HCT116 (cell line): ENCODE measurements around the gene CXCL8. TPM values are rescaled to one million over a fixed set of nuclear protein-coding genes. Genes with fewer than 3 reads are reported as not detected.

ENCODE experiments used
- ATAC-seq: fragments of 200-7000 bp; cut with Tn5 transposase; 2 replicates; pipeline ENCODE4 v1.9.1; 2020; ENCODE audit warnings: mild to moderate bottlenecking, moderate library complexity
- BruUV-seq: library from RNA; stranded (reverse); fragments of 400-500 nt; replicated peaks from 2 replicates; lab custom pipeline; 2021; lab: Mats Ljungman, UMichigan
- CTCF ChIA-PET: fragments of 300-600 bp; sonication (Branson Sonifier 250); formaldehyde crosslinking; loops from one replicate; lab custom pipeline; 2021; ENCODE audit warnings: antibody characterized with exemption; lab: Charles Lee
- POLR2A ChIA-PET: fragments of 300-600, 350-600 bp; sonication (Branson Sonifier 250); formaldehyde crosslinking; loops from one replicate; lab custom pipeline; 2021; ENCODE audit warnings: antibody characterized with exemption; lab: Charles Lee
- RAD21 ChIA-PET, 2 experiments: fragments of 300-600 bp; sonication (Branson Sonifier 250); formaldehyde crosslinking; loops; one replicate each; lab custom pipeline; 2023; ENCODE audit warnings: low total read pairs in 2 of 2; ENCODE audit not compliant: uncharacterized antibody in 2 of 2, unreplicated experiment in 2 of 2, low non-redundant PET in 1 of 2; lab: Charles Lee
- DNase-seq: peaks from one replicate; pipeline ENCODE4 v3.0.0-alpha.2; 2010; ENCODE audit warnings: low read depth, low spot score
- H2AFZ ChIP-seq: fragments of 200-600 bp; shearing (Covaris generic), sonication (generic); 2 replicates; pipeline ENCODE4 v1.6.1; 2017; ENCODE audit warnings: low read depth, mixed run types, mixed read lengths, antibody characterized with exemption, low read length; ENCODE audit not compliant: poor library complexity, severe bottlenecking
- H3K27ac ChIP-seq: 2 replicates; pipeline ENCODE4 v1.5.1; 2012; ENCODE audit warnings: low read depth, low read length
- H3K27me3 ChIP-seq: fragments of 200-600 bp; sonication (generic); 2 replicates; pipeline ENCODE4 v1.6.1; 2016; ENCODE audit warnings: mixed run types, low read length, mixed read lengths; ENCODE audit not compliant: insufficient read depth
- H3K36me3 ChIP-seq, 2 experiments: fragments of 200-500 bp in 1 of 2; fragments of 200-600 bp in 1 of 2; sonication (Bioruptor generic) in 1 of 2; sonication (generic) in 1 of 2; 2 replicates each; pipeline versions ENCODE4 v1.5.1 to v1.6.1; 2014 to 2016; ENCODE audit warnings: low read length in 2 of 2, inconsistent platforms in 1 of 2, mixed read lengths in 1 of 2, mixed run types in 1 of 2; ENCODE audit not compliant: insufficient read depth in 2 of 2, control insufficient read depth in 1 of 2
- H3K4me1 ChIP-seq, 2 experiments: fragments of 200-600 bp in 1 of 2; sonication (generic) in 1 of 2; 2 replicates each; pipeline versions ENCODE4 v1.5.1 to v1.6.1; 2012 to 2017; ENCODE audit warnings: low read length in 2 of 2, inconsistent platforms in 1 of 2, mild to moderate bottlenecking in 1 of 2, mixed read lengths in 1 of 2, mixed run types in 1 of 2, moderate library complexity in 1 of 2; ENCODE audit not compliant: insufficient read depth in 2 of 2, control insufficient read depth in 1 of 2
- H3K4me2 ChIP-seq: fragments of 200-600 bp; sonication (generic); 2 replicates; pipeline ENCODE4 v1.6.1; 2017; ENCODE audit warnings: mixed run types, low read length, mixed read lengths
- H3K4me3 ChIP-seq, 2 experiments: fragments of 200-600 bp in 1 of 2; sonication (generic) in 1 of 2; replicated peaks in 1 of 2; 2 replicates each; pipeline ENCODE4 v1.5.1; 2011 to 2016; ENCODE audit warnings: low read length in 2 of 2, control low read depth in 1 of 2, low read depth in 1 of 2, mild to moderate bottlenecking in 1 of 2, mixed read lengths in 1 of 2, mixed run types in 1 of 2
- H3K79me2 ChIP-seq: fragments of 200-600 bp; sonication (generic); 2 replicates; pipeline ENCODE4 v1.6.1; 2017; ENCODE audit warnings: mild to moderate bottlenecking, mixed run types, low read length, moderate library complexity, mixed read lengths; ENCODE audit not compliant: insufficient read depth
- H3K9ac ChIP-seq: fragments of 200-600 bp; sonication (generic); 2 replicates; pipeline ENCODE4 v1.6.1; 2016; ENCODE audit warnings: low read length, mixed read lengths
- H3K9me2 ChIP-seq: fragments of 200-600 bp; sonication (generic), shearing (Covaris generic); 2 replicates; pipeline ENCODE4 v1.6.1; 2017; ENCODE audit warnings: mixed run types, mild to moderate bottlenecking, moderate library complexity; ENCODE audit not compliant: insufficient read depth
- H3K9me3 ChIP-seq, 2 experiments: fragments of 200-500 bp in 1 of 2; fragments of 200-600 bp in 1 of 2; sonication (Bioruptor generic) in 1 of 2; sonication (generic) in 1 of 2; 2 replicates each; pipeline ENCODE4 v1.6.1; 2014 to 2017; ENCODE audit warnings: low read length in 2 of 2, mixed read lengths in 2 of 2, inconsistent platforms in 1 of 2, low read depth in 1 of 2, mild to moderate bottlenecking in 1 of 2, mixed run types in 1 of 2, moderate library complexity in 1 of 2; ENCODE audit not compliant: control insufficient read depth in 1 of 2, insufficient read depth in 1 of 2
- H4K20me1 ChIP-seq: fragments of 200-600 bp; sonication (generic), shearing (Covaris generic); 2 replicates; pipeline ENCODE4 v1.6.1; 2017; ENCODE audit warnings: mixed run types, mild to moderate bottlenecking, moderate library complexity; ENCODE audit not compliant: insufficient read depth
- CEBPB ChIP-seq: IDR thresholded peaks from 2 replicates; pipeline ENCODE4 v1.6.1; 2012; ENCODE audit warnings: low read depth
- EZH2 ChIP-seq: fragments of 200-600 bp; sonication (generic); IDR thresholded peaks from 2 replicates; pipeline ENCODE4 v1.6.1; 2017; ENCODE audit warnings: antibody characterized with exemption, mixed run types
- FOSL1 ChIP-seq: IDR thresholded peaks from 2 replicates; pipeline ENCODE4 v1.6.1; 2012; ENCODE audit warnings: low read depth
- JUND ChIP-seq: IDR thresholded peaks from 2 replicates; pipeline ENCODE4 v1.6.1; 2012
- RAD21 ChIP-seq: IDR thresholded peaks from 2 replicates; pipeline ENCODE4 v1.6.1; 2012; ENCODE audit warnings: low read depth, mild to moderate bottlenecking
- SP1 ChIP-seq: IDR thresholded peaks from 2 replicates; pipeline ENCODE4 v1.6.1; 2012; ENCODE audit warnings: low read depth
- TCF7L2 ChIP-seq: IDR thresholded peaks from 2 replicates; pipeline ENCODE4 v1.7.0; 2011; ENCODE audit warnings: borderline replicate concordance, inconsistent platforms; ENCODE audit not compliant: insufficient read depth, insufficient read length; ENCODE audit errors: extremely low read depth
- ZNF274 ChIP-seq: fragments of 200-500 bp; sonication (Bioruptor generic); IDR thresholded peaks from 2 replicates; pipeline ENCODE4 v1.6.1; 2014; ENCODE audit warnings: mild to moderate bottlenecking, low read depth, low read length, inconsistent platforms
- intact Hi-C: fragments of 100-400 bp; cut with micrococcal nuclease; formaldehyde crosslinking; loops from 2 replicates; pipeline ENCODE4 v1.10.0; 2022
- total RNA-seq: library from RNA; stranded (reverse); gene quantifications from one replicate; pipeline ENCODE4 v1.2.1, GENCODE V29; 2021; ENCODE audit not compliant: unreplicated experiment
- TF ChIP-seq, protein P1 (sequence below): IDR thresholded peaks from 2 replicates; pipeline ENCODE4 v1.6.1; 2012

CXCL8 gene
- total RNA-seq, 1 experiment from 2014 or later, result 1.8 TPM

DNA sequence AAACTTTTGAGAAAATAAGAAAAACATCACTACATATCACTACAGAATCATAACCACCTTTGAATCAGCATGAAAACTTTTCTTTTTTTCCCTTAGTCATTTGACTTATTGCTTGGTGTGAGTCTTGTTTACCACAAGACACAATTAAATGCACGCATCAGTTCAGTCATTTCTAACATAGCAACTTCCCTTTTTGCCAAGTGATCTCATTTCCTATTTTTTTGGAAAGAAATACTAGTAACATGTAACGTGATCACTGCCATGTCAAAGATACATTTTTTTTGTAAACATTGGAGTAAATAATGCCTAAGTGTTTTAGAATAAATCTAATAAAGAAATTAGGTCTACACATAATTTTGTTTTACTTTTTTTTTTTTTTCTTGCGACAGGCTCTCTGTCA is 5.1 kb upstream of the CXCL8 start (continued):
- no peak for TF ChIP-seq RAD21
- no peak for TF ChIP-seq CEBPB
- TF ChIP-seq ZNF274, result no peak
- no peak for TF ChIP-seq TCF7L2

DNA sequence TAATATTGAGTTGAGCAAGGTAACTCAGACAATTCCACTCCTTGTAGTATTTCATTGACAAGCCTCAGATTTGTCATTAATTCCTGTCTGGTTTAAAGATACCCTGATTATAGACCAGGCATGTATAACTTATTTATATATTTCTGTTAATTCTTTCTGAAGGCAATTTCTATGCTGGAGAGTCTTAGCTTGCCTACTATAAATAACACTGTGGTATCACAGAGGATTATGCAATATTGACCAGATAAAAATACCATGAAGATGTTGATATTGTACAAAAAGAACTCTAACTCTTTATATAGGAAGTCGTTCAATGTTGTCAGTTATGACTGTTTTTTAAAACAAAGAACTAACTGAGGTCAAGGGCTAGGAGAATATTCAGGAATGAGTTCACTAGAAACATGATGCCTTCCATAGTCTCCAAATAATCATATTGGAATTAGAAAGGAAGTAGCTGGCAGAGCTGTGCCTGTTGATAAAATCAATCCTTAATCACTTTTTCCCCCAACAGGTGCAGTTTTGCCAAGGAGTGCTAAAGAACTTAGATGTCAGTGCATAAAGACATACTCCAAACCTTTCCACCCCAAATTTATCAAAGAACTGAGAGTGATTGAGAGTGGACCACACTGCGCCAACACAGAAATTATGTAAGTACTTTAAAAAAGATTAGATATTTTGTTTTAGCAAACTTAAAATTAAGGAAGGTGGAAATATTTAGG is 821 bp downstream of the CXCL8 start:
- ATAC-seq (no peak), DNase-seq (no peak)
- Histone ChIP-seq H3K4me1 (peaks cover 13 to 18% of the 10 kb centered on the region in 2 experiments; a peak in 3 of 4 replicates), H3K4me3 (no peak overlapping the region), H3K27me3 (no peaks in the 10 kb centered on the region), H4K20me1 (no peaks in the 10 kb centered on the region), H3K79me2 (no peaks in the 10 kb centered on the region), H3K4me2 (peak overlapping the region; percentile 84; the same call in 1 of the 2 replicates), H3K9ac (no peak overlapping the region), H2AFZ (peak overlapping the region; percentile 99), H3K36me3 (no peaks in the 10 kb centered on the region), H3K9me2 (peaks cover 2% of the 10 kb centered on the region; the same call in 1 of the 2 replicates), H3K9me3 (no peaks in the 10 kb centered on the region), H3K27ac (no peak overlapping the region)
- POLR2A ChIA-PET, result no interaction called here
- RAD21 ChIA-PET, result no interaction called here
- TF ChIP-seq, protein P1, sequence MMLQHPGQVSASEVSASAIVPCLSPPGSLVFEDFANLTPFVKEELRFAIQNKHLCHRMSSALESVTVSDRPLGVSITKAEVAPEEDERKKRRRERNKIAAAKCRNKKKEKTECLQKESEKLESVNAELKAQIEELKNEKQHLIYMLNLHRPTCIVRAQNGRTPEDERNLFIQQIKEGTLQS, result no peak
- no peak for TF ChIP-seq FOSL1
- TF ChIP-seq SP1, result no peak
- TF ChIP-seq EZH2, result no peak
- no peak for TF ChIP-seq JUND
- no TSS peak for BruUV-seq
- intact Hi-C loops, result no loop called here
- CTCF ChIA-PET, result interaction anchor here (0.6 to 1.4 kb wide), 3 partner anchors 12 to 123 kb away, joined by 3 to 5 read pairs (median 3); no protein-coding TSS in a partner anchor
